ENCODE results near the gene NEK4. TPM values are rescaled to one million over a fixed set of nuclear protein-coding genes. Genes with fewer than 3 reads are reported as not detected.

NEK4 gene
- total RNA-seq, 1 experiment from 2014 or later: 22.0 TPM

- Histone ChIP-seq H3K27me3 (replicated peaks; ENCODE audit: insufficient read depth, low read depth, low read length, poor library complexity) (no peaks in the 10 kb centered on the region), H3K36me3 (ENCODE audit: insufficient read depth, low read length, poor library complexity, severe bottlenecking) (no peaks in the 10 kb centered on the region), H3K9me3 (ENCODE audit: low read depth, low read length, poor library complexity, severe bottlenecking) (no peaks in the 10 kb centered on the region), H3K4me3 (ENCODE audit: low read depth, low read length, poor library complexity, severe bottlenecking) (no peak overlapping the region), H3K27ac (ENCODE audit: low read depth, low read length, poor library complexity, severe bottlenecking) (no peak overlapping the region), H3K4me1 (ENCODE audit: insufficient read depth, low read length, poor library complexity, severe bottlenecking) (no peaks in the 10 kb centered on the region)
- DNase-seq (ENCODE audit: low spot score): no peak
- ChIA-PET POLR2A (ENCODE audit: low non-redundant PET) (no interaction called here), CTCF (no interaction called here)
- no TSS peak for BruUV-seq (replicated peaks)
- intact Hi-C loops (cut with micrococcal nuclease; ENCODE audit: unreplicated experiment): no loop called here
- TF ChIP-seq EZH2 (IDR thresholded peaks at IDR 0.05; ENCODE audit: borderline replicate concordance, low read depth, low read length, poor library complexity, severe bottlenecking) (no peak), CTCF (conservative IDR thresholded peaks at IDR 0.05; ENCODE audit: low read depth, low read length) (no peak)
Observed at GRCh38 chr3:52801839-52802238, 31.1 kb upstream of the NEK4 start.

- TF ChIP-seq EZH2 (IDR thresholded peaks at IDR 0.05; ENCODE audit: borderline replicate concordance, low read depth, low read length, poor library complexity, severe bottlenecking) (no peak), CTCF (conservative IDR thresholded peaks at IDR 0.05; ENCODE audit: low read depth, low read length) (no peak)
- BruUV-seq (replicated peaks): no TSS peak
- Histone ChIP-seq H3K27me3 (replicated peaks; ENCODE audit: insufficient read depth, low read depth, low read length, poor library complexity) (no peaks in the 10 kb centered on the region), H3K4me1 (ENCODE audit: insufficient read depth, low read length, poor library complexity, severe bottlenecking) (no peaks in the 10 kb centered on the region), H3K36me3 (ENCODE audit: insufficient read depth, low read length, poor library complexity, severe bottlenecking) (no peaks in the 10 kb centered on the region), H3K27ac (ENCODE audit: low read depth, low read length, poor library complexity, severe bottlenecking) (no peak overlapping the region), H3K9me3 (ENCODE audit: low read depth, low read length, poor library complexity, severe bottlenecking) (no peaks in the 10 kb centered on the region), H3K4me3 (ENCODE audit: low read depth, low read length, poor library complexity, severe bottlenecking) (no peak overlapping the region)
- intact Hi-C loops (cut with micrococcal nuclease; ENCODE audit: unreplicated experiment): no loop called here
- CTCF ChIA-PET: no interaction called here
- no peak for DNase-seq (ENCODE audit: low spot score)
- POLR2A ChIA-PET (ENCODE audit: low non-redundant PET): no interaction called here
Observed at GRCh38 chr3:52800079-52800478, 29.3 kb upstream of the NEK4 start.

GRCh38 chr3:52798978-52799476 lies 28.3 kb upstream of the NEK4 start:
- TF ChIP-seq EZH2 (IDR thresholded peaks at IDR 0.05; ENCODE audit: borderline replicate concordance, low read depth, low read length, poor library complexity, severe bottlenecking): no peak
- TF ChIP-seq CTCF (conservative IDR thresholded peaks at IDR 0.05; ENCODE audit: low read depth, low read length): peak; percentile 53
- no peaks in the 10 kb centered on the region for H3K27me3 ChIP-seq (replicated peaks; ENCODE audit: insufficient read depth, low read depth, low read length, poor library complexity)
- ChIA-PET CTCF (interaction anchor here (0.5 kb wide), 1 partner anchor 247 kb away, joined by 4 read pairs; the partner anchor contains the start of gene SFMBT1), POLR2A (ENCODE audit: low non-redundant PET) (no interaction called here)
- intact Hi-C loops (cut with micrococcal nuclease; ENCODE audit: unreplicated experiment): no loop called here
- H3K36me3 ChIP-seq (ENCODE audit: insufficient read depth, low read length, poor library complexity, severe bottlenecking): no peaks in the 10 kb centered on the region
- no peaks in the 10 kb centered on the region for H3K9me3 ChIP-seq (ENCODE audit: low read depth, low read length, poor library complexity, severe bottlenecking)
- peak; percentile 7 for DNase-seq (ENCODE audit: low spot score)
- H3K4me1 ChIP-seq (ENCODE audit: insufficient read depth, low read length, poor library complexity, severe bottlenecking): no peaks in the 10 kb centered on the region
- no peak overlapping the region for H3K4me3 ChIP-seq (ENCODE audit: low read depth, low read length, poor library complexity, severe bottlenecking)
- H3K27ac ChIP-seq (ENCODE audit: low read depth, low read length, poor library complexity, severe bottlenecking): no peak overlapping the region
- no TSS peak for BruUV-seq (replicated peaks)
